Esophagus squamous epithelium (tissue), 4 donors: Measurements from ENCODE around the gene ANKRD11.

Source experiments
- POLR2A ChIP-seq, 4 donors: fragments of 450-650 bp; IDR thresholded peaks; one replicate each; pipeline ENCODE4 v1.6.1; 2017; ENCODE audit warnings: antibody characterized with exemption in 4 of 4, mild to moderate bottlenecking in 4 of 4, moderate library complexity in 3 of 4
- TF ChIP-seq, protein P1 (sequence below), 6 experiments: fragments of 450-650 bp in 4 of 6; fragments of 200-600 bp in 2 of 6; sonication (generic) in 2 of 6; IDR thresholded peaks; one replicate each; pipeline ENCODE4 v1.5.1; 2016 to 2019; ENCODE audit warnings: antibody characterized with exemption in 6 of 6, mild to moderate bottlenecking in 4 of 6, moderate library complexity in 4 of 6

DNA sequence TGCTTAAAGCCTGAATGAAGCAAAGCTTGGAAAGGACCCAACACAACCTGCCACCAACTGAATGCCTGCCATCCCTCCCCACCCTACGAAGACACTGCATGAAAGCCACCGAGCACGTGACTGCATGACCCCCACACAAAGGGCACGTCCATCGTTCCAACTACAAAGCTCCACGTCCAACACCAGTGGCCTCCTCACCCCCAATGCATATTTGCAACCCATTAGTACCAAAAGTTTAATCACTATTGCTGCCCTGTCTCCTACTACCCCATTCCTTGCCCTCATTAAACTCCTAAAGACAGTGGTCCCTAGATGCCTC, 43.4 kb downstream of the ANKRD11 start:
- TF ChIP-seq, protein P1, sequence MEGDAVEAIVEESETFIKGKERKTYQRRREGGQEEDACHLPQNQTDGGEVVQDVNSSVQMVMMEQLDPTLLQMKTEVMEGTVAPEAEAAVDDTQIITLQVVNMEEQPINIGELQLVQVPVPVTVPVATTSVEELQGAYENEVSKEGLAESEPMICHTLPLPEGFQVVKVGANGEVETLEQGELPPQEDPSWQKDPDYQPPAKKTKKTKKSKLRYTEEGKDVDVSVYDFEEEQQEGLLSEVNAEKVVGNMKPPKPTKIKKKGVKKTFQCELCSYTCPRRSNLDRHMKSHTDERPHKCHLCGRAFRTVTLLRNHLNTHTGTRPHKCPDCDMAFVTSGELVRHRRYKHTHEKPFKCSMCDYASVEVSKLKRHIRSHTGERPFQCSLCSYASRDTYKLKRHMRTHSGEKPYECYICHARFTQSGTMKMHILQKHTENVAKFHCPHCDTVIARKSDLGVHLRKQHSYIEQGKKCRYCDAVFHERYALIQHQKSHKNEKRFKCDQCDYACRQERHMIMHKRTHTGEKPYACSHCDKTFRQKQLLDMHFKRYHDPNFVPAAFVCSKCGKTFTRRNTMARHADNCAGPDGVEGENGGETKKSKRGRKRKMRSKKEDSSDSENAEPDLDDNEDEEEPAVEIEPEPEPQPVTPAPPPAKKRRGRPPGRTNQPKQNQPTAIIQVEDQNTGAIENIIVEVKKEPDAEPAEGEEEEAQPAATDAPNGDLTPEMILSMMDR (IDR thresholded peaks at IDR 0.05): no peak
- no peak for TF ChIP-seq POLR2A (IDR thresholded peaks at IDR 0.05)
